GM19351 (cell line): ENCODE data around the gene SETBP1.

Experiments
- ATAC-seq: cut with Tn5 transposase; IDR thresholded peaks from one replicate; pipeline ENCODE4 v1.9.1; 2021; ENCODE audit warnings: mild to moderate bottlenecking, moderate library complexity; ENCODE audit not compliant: unreplicated experiment

The SETBP1 gene

GRCh38 chr18:44837482-44838180 lies 156.9 kb downstream of the SETBP1 start:
- no peak for ATAC-seq

DNA sequence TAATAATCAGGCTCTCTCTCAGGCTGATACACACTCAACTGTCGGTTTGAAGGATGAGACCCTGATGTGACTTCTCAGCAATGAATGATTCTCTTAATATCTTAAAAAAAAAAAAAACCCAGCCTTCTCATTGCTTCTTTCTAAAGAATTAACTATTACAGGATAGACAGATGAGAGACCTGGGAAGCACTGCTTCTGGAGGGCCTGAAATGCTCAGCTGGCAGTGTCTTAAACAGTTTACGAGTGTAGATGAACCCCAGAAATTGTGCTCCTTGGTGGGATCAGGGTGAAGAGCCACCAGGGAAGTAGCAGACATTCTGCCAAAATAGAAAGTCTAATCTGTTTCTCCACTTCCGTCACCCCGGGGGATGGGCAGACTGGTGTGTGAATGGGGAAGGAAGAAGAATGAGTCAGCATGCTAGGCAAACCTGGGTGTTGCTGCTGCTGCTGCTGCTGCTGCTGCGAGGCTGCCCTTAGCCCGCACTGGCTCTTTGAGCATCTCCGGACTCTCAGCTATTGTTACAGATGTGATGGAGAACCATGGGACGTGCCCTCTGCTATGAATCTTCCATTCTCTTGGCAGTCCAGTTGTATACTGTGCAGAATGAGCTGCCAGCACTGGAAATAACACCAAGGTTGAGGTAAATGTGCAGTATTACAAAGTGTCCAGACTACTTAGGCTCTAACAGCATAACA lies 158.4 kb downstream of the SETBP1 start:
- ATAC-seq: peak; percentile 97

- ATAC-seq: no peak
Measured at GRCh38 chr18:44840058-44840790, 159.5 kb downstream of the SETBP1 start.

- no peak for ATAC-seq
Measured at GRCh38 chr18:44841221-44841620, 160.5 kb downstream of the SETBP1 start.

DNA sequence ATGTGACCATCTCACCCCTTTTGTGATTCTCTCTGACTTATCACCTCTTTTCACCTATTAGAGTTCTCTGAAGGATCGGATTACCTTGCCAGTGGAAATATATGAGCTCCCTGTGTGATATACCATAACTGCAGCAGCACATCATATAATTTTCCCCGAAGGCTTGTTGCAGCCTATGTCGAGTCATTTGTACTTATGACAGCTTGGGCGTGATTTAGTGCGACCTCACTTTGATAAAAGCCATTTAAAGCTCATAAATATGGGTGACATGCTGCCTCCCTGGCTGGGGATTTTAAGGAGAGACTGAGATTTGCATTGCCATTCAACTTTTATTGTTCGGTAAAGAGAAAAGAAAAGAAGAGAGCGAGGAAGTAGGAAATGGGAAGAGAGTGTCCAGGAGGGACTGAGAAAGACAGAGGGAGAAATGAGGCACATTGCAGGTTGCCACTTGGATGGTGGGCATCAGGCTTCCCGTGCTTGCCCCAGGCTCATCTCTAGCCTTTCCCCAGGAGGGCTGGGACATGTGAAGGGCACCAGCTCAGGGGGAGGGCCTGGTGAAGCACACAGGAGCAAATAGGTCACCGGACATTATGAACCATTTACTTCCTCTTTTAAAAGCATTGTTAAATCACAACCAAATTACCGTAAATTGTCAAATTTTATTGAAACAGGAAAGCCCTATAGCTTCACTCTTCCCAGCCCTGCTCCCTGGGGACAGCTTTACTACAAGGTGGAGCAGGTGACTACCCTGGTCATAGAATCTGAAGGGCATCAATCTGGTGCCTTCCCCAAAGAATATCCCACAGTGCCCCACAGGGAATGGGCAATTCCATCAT lies 161.3 kb downstream of the SETBP1 start:
- peak; percentile 26 for ATAC-seq

DNA sequence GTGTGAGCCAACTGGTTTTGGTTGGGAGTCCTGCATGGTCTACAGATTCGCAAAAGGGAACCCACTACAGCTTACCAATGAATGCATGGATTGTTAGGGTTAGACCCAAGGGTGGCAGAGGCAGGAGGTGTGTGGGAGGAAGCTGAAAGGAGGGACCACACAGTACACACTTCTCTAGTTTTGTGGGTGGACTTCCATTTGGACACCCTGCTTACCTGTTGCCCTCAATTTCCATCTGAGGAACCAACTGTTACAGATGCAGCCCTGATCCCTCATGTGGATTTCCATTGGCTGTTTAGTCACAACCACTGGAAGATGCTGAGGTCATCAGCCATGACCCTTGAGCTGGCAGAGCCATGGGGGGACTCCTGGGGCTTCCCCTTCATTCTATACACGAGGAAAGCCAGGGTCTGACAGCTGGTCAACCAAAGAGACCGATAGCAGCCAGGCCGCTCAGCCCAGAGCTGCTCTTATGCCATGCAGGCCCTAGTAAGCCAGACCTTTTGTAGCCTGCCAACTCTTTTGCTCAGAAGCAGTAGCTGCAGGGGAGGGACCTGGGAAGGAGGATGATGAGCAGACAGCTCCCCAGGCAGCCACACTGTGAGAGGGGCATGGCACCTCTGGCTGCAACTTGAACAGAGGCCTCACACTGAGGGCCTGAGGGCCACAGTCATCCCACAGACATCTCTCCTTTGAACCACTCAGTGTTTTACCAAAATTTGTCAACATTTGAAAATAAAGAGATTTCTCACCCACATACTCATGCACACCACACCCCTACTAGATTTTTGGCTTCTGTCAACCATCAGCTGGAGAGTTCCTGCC lies 162.1 kb downstream of the SETBP1 start:
- no peak for ATAC-seq

- ATAC-seq: no peak
Measured at GRCh38 chr18:44844486-44844885, 163.8 kb downstream of the SETBP1 start.

GRCh38 chr18:44846450-44846849 lies 165.8 kb downstream of the SETBP1 start:
- no peak for ATAC-seq

DNA sequence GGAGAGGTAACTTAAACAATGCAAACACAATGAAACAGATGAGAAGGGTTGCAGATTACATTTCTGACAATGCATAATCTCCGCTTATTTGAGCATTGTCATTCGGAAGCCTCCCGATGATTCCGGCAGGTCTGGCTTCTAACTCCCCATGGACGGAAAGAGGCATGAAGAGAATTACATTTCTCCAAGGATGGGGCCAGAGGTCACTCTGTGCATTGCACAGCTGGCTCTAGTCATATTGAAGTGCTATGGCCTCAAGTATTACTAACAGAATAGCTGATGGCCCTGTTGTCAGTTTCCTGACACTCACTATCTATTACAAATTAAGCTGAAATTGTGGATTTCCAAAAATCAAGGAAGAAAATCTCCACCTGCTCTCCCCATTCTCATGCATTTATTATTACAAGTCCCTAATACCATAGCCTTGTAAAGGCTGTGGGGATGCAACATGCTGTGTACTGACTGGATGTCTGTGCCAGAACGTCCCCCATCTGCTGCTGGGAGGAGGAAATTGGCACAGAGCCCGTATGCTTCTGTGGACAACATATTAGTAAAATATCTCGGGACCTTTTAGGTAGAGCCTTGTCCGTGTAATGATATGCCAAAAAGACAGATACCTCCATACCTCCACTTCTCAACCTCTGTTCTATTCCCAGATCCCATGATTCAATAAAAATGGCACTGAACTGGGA lies 168.1 kb downstream of the SETBP1 start:
- no peak for ATAC-seq

DNA sequence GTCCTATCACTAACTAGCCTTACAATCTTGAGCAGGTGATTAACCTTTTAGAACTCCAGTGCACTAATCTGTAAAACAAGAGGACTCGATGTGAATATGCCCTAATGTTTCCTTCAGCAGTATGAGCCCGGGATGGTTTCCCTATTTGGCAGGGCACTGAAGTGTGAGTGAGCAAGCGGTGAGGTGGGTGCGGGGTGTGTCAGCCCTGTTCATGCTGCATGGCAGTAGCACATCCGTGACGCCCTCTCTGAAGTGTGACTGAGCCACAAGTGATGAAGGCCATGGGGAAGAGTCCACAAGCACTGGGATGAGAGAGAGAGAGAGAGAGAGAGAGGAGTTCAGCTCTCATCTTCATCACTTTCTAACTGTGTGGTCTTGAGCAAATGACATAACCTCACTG lies 168.7 kb downstream of the SETBP1 start:
- no peak for ATAC-seq

DNA sequence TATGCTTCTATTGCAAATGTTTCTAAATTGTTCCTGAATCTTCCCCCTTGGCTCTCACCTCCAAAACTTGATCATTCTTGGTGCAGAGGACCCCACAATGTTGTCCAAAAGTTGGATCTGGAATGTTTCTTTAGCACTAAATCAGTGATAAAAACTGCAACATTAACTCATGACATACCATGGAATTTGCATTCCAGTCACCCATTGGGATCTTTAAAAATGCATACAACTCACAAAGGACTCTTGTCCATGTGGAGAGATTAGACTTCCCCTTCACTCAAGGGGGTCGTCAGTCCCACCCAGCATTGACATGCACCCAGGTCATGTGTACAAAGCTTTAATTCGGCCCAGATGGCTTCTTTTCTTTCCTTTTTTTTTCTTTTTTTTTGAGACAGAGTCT lies 169.3 kb downstream of the SETBP1 start:
- ATAC-seq: no peak

GRCh38 chr18:44851856-44852621 lies 171.4 kb downstream of the SETBP1 start:
- no peak for ATAC-seq

DNA sequence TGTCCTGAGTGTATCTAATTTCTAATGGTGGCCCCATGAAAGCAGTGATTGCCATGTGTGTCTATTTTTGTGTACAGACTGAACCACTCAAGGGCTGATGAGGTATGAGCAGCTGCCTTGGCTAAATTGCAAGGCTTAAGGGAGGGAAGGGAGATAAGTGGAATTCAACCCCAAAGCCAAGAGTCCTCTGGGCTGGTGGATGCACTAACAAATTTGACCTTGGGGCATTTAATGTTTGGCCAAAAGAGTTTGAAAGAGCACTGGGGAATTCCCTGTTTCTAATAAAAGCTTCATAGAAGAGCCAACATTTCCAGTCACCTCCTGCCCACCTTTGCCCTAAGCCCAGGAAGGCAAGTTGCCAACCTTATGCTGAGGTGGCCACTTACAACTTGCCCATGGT lies 172.1 kb downstream of the SETBP1 start:
- no peak for ATAC-seq

GRCh38 chr18:44853430-44853829 lies 172.7 kb downstream of the SETBP1 start:
- no peak for ATAC-seq

GRCh38 chr18:44855681-44856080 lies 175.0 kb downstream of the SETBP1 start:
- ATAC-seq: no peak

DNA sequence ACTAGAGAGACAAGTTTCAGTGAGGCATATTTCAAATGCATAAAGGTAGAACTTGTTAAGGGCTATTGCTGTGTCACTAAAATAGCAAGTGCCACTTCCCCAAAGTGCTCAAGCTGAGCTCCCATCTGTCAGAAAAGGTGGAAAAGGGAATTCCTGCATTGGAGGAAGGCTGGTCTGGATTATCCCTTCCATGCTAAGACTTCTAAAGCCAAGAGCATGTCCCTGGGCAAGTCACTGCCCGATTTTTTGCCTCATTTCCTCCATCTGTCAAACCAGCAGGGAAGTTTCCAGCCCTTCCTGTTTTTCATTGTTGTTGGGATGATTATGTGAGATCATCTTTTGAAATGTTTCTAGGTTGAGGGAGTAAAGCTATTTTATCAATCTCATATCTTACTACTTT lies 175.5 kb downstream of the SETBP1 start:
- ATAC-seq: no peak

GRCh38 chr18:44857081-44857480 lies 176.4 kb downstream of the SETBP1 start:
- ATAC-seq: no peak

DNA sequence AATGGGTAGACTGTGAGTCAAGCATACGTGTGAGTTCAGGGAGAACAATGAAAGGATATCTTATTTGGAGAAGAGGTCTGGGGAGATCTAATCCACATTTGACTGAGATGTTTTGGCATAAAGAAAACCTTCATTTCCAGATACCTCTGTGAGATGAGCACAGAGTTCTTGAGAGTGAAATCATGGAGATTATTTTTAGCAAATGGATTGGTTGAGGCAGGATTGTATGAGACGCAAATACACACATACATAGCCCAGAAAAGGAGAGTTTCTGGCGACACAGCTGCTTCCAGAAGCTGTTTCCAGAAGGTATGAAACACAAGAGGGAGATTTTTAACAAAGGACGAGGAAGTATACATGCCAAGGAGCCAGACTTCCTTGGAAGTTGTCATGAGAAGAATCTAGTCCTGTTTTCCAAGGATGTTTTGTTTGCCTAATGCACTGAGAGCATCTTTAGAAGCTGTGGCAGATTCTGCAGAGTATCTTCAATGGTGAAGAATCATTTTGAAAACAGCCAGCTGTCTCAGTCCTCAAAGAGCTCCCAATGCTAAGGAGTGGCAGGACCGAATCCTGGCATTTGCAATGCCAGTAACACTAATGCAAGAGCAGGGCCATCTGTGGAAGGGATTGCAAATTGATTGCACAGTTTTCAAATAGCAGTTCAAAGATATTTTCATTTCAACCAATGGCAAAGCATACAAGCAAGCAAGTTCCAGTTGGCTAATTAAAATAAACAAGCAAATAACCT lies 177.2 kb downstream of the SETBP1 start:
- no peak for ATAC-seq
